NCI-H748 (cell line): Measurements from ENCODE around the gene STX10.
A peak's percentile ranks its signal among the peaks of the same experiment; 100 is the strongest.
"Not testable (repeated sequence)": the region's sequence is repeated elsewhere in the genome, so short reads cannot be mapped to it uniquely, and the experiment has no call there.

ENCODE experiments used
- DNase-seq: peaks from one replicate; lab custom pipeline; 2025; ENCODE audit not compliant: unreplicated experiment; lab: John Stamatoyannopoulos, UW

Gene STX10, protein sequence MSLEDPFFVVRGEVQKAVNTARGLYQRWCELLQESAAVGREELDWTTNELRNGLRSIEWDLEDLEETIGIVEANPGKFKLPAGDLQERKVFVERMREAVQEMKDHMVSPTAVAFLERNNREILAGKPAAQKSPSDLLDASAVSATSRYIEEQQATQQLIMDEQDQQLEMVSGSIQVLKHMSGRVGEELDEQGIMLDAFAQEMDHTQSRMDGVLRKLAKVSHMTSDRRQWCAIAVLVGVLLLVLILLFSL

DNA sequence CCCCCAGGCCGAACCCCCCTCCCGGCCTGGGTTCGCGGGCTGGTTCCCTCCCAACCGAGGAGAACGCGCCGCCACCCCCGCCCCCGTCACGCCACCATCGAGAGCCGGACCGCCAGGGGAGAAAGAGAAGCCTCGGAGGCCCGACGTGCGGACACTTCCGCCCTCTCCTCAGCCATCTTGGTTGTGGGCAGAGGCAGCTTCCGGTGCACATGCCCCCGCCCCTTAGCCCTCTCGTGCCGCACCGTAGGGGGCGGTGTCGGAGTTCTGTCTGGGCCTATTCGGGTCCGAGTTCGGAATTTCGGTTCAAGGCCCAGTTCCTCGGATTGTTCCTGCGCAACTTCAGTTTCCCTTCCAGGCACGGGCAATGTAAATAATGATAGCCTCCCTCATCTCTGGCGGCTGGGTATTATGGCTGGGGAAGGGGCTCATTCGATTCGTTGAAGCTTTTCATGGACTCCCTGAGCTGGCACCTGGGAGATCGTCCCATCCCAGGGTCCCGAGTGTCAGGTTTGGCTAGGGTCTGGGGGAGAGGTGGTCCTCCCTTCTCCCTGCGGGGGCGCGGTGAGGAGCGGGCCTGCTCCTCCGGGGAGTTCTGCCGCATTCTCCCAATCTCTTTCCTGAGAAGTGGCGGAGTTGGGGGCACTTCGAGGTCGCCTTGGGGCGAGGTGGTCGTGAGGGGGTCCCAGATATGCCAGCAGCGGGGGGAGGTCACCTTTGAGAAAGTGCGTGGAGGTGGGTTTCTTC is at the start of gene STX10, which contains the start of gene IER2:
STX10 (minus strand) TSS at position 189 of the 744 bp plus-strand sequence. CDS start 202 bp downstream, outside the sequence.
IER2 (plus strand) TSS at position 225 of the 744 bp plus-strand sequence. CDS start 2,776 bp downstream, outside the sequence.
- peak; percentile 88 for DNase-seq

DNA sequence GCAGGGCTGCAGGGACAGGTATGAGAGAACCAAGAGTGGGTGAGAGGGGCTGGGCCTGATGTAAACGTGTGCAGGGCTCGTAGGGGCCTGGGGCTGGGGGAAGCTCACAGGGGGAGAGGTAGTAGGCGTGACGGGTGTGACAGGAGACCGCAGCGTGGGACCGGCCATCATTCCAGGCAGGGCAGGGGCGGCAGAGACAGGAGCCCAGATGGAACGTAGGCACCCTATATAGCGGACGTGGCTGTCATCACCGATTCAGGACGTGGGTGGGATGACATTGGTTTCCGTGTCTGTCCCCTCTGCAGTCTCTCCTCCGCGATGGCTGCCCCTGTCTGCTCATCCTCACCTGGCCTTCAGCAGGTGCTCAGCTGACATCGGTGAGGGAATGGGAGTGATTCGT is 48.5 kb upstream of the STX10 start:
- DNase-seq = no peak

DNA sequence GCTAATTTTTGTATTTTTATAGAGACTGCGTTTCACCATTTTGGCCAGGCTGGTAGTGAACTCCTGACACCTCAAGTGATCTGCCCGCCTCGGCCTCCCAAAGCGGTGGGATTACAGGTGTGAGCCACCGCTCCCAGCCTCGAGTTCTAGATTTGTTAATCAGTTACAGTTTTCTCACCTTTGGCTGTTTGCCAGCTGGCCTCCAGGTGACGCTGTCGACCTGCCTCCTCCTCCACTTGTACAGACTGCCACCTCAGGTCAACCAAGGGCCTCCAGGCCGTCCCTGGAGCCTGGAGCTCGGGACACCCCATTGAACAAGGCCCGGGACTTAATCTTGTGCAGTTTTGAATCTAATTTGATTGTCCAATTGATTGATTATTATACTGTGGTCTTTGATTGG is 45.5 kb upstream of the STX10 start:
- DNase-seq = peak; percentile 52

DNA sequence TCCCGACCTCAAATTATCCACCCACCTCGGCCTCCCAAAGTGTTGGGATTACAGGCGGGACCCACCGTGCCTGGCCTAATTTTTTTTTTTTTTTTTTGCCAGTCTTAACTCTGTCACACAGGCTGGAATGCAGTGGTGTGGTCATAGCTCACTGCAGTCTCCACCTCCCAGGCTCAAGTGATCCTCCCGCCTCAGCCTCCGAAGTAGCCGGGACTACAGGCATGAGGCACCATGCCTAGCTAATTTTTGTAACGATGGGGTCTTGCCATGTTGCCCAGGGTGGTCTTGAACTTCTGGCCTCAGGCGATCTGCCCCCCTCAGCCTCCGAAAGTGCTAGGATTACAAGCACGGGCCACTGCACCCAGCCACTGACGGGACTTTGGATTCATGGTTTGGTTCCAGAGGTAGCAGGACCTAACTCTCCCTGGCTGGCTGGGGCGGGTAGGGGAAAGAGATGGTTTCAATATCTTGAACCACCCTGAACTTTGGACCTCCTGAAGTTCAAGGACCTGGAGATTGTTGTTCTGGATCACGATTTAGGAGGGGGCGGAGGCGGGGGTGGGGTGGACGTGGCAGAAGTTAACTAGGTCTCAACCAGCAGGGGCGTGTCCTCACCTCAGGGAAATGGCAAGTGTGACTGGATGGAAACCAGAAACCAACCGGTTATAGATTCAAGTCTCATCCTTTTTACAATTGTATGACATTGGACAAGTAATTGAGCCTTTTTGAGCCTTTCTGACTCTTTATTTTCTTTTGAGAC is 40.8 kb upstream of the STX10 start:
- no peak for DNase-seq

DNA sequence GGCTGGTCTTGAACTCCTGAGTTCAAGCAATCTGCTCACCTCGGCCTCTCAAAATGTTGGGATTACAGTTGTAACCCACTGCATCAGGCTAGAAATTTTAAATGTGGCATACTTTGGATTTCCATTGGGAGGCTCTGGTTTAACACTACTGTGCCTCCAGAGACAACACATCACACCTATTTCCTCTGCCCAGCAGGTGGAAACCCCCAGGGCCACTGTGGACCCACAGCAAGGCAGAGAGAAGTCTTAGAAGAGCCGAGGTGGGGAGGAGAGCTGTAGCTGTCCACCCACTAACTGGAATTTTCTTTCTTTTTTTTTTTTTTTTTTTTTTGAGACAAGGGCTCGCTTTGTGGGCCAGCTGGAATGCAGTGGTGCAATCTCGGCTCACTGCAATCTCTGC is 39.4 kb upstream of the STX10 start:
- no peak for DNase-seq

DNA sequence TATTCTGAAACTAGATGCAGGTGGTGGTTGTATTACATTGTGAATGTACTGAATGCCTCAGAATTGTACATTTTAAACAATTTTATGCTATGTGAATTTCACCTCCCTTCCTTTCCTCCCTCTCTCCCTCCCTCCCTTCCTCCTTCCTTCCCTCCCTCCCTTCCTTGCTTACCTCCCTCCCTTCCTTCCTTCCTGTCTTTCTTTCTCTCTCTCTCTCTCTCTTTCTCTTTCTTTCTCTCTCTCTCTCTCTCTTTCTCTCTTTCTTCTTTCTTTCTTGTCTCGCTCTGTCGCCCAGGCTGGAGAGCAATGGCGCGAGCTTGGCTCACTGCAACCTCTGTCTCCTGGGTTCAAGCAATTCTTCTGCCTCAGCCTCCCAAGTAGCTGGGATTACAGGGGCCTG is 37.2 kb upstream of the STX10 start:
- DNase-seq = no peak

DNA sequence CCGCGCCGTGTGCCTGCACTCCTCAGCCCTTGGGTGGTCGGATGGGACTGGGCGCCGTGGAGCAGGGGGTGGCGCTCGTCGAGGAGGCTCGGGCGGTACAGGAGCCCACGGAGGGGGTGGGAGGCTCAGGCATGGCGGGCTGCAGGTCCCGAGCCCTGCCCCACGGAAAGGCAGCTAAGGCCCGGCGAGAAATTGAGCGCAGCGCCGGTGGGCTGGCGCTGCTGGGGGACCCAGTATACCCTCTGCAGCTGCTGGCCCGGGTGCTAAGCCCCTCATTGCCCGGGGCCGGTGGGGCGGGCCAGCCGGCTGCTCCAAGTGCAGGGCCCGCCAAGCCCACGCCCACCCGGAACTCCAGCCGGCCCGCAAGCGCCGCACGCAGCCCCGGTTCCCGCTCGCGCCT is 36.5 kb upstream of the STX10 start:
- not testable (repeated sequence) for DNase-seq

DNA sequence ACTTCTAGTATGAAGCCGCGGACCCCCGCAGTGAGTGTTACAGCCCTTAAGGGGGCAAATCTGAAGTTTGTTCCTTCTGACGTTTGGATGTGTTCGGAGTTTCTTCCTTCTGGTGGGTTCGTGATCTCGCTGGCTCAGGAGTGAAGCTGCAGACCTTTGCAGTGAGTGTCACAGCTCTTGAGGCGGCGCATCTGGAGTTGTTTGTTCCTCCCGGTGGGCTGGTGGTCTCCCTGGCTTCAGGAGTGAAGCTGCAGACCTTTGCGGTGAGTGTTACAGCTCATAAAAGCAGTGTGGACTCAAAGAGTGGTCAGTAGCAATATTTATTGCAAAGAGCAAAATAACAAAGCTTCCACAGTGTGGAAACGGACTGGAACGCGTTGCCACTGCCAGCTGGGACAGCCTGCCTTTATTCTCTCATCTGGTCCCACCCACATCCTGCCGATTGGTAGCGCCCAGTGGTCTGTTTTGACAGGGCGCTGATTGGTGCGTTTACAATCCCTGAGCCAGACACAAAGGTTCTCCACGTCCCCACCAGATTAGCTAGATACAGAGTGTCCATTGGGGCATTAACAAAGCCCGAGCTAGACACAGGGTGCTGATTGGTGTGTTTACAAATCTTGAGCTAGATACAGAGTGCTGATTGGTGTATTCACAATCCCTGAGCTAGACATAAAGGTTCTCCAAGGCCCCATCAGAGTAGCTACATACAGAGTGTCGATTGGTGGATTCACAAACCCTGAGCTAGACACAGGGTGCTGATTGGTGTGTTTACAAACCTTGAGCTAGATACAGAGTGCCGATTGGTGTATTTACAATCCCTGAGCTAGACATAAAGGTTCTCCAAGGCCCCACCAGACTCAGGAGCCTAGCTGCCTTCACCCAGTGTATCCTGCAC is 35.8 kb upstream of the STX10 start:
- peak; percentile 40 for DNase-seq

DNA sequence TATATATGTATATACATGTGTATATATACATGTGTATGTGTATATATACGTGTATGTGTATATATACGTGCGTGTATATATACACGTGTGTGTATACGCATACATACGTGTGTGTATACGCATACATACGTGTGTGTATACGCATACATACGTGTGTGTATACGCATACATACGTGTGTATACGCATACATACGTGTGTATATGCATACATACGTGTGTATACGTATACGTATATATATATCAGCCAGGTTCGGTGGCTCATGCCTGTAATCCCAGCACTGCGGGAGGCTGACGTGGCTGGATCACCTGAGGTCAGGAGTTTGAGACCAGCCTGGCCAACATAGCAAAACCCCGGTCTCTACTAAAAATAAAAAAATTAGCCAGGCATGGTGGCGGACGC is 34.8 kb upstream of the STX10 start:
- not testable (repeated sequence) for DNase-seq

DNA sequence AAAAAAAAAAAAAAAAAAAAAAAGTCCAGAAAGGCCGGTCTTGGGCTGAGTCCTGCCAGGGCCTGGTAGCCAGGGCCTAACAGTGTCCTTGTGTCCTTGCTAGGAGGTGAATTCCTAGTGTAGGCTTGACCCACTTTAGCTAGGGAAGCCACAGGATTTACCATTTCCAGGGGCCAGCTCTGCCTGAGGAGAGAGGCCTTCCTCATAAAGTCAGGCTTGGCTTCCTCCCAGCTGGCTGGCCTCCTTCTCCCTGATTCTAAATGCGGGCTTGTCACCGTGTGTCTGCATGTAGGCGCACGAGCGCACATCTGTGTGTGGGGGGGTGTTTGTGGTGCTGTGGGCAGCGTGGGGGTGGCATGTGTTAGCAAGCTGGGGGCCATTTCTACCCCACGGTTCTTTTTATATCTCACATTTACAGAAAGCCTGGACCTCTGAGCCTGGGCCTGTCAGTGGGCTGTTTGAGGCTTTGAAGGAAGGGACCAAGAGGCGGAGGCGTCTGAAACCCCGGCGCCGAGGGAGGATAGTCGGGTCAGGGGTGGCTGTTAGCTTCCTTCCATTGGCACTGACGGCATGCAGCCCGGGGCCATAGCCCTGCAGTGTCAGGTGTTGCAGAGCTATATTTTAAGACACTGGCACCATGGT is 31.7 kb upstream of the STX10 start:
- no peak for DNase-seq

DNA sequence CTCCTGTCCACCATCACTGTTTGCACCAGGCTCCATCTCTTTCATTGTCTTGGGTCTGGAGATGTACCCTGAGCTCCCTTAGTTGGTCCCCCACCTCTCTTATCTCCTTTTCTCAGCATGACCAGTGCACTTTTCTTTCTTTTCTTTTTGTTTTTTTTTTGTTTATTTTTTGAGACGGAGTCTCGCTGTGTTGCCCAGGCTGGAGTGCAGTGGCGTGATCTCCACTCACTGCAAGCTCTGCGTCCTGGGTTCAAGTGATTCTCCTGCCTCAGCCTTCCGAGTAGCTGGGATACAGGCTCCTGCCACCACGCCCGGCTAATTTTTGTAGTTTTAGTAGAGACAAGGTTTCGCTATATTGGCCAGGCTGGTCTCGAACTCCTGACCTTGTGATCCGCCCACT is 28.1 kb upstream of the STX10 start:
- not testable (repeated sequence) for DNase-seq

DNA sequence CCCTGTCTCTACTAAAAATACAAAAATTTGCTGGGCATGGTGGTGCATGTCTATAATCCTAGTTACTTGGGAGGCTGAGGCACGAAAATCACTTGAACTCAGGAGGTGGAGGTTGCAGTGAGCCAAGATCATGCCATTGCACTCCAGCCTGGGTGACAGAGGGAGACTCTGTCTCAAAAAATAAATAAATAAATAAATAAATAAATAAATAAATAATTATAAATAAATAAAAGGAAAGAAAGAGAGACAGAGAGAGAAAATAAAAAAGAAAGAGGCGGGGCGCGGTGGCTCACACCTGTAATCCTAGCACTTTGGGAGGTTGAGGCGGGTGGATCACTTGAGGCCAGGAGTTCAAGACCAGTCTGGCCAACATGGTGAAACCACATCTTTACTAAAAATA is 27.4 kb upstream of the STX10 start:
- DNase-seq = not testable (repeated sequence)

DNA sequence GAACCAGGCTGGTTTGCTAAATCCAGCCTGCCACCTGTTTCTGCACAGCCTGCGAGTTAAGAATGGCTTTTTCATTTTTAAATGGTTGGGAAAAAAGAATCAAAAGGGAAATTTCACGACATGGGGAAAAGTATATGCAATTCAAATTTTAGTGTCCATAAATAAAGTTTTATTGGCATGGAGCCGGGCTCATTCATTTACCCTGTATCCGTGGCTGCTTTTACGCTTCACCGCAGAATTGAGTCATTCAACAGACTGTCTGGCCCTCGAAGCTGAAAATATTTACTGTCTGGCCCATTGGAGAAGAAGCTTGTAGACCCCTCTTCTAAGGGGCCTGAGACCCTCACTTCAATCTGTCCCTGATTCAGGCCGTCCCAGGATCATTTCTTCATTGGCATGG is 26.2 kb upstream of the STX10 start:
- DNase-seq = no peak

DNA sequence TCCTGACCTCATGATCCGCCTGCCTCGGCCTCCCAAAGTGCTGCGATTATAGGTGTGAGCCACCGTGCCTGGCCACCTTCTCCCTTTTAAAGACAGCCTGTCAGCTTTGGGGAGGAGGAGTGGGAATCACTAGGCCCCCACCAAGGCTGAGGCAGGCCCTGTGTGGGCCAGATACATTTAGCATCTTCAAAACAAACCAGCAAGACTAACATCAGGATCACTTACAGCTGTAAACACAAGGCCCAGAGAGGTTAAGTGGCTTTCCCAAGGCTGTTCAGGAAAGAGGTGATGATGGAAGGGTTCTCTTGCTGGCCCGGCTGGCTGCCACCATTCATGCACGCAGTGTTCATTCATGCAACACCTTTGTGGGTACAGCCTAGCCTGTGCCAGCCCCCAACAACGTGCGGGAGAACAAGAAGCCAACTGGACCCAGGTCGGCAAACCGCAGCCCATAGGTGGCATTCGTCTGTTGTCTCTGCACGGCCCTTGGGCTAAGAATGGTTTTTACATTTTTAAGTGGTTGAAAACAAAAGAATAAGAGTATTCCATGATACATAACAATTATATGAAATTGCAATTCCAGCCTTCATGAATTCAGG is 23.1 kb upstream of the STX10 start:
- DNase-seq = no peak

DNA sequence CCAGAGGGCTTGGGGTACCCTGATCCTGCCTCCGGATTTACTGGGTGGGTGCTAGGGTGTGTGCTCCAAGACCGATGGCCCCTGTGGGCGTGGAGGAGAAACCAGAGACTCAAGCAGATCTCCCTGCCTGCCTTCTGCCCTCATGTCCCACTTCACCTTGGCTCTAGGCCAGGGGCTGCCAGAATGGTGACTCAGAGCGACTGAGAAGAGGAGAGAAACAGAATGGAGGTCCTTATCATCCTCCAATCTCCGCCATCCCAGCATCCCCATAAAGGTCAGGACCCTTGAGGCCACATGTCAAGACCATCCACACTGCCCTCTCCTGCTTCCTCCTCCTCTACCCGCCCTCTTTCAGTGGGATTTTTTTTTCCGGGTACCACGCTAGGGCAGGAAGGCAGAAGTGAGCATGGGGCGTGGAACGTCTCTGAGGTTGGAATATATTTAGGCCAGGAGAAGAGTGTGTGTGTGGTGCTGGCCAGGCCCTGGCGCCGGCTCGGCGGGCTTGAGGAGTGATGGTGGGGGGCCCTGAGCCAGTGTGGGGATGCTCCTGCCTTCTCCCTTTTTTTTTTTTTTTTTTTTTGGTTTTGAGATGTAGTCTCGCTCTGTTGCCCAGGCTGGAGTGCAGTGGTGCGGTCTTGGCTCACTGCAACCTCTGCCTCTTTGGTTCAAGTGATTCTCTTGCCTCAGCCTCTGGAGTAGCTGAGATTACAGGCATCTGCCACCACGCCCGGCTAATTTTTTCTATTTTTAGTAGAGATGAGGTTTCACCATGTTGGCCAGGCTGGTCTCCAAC is 22.4 kb upstream of the STX10 start:
- DNase-seq = no peak

DNA sequence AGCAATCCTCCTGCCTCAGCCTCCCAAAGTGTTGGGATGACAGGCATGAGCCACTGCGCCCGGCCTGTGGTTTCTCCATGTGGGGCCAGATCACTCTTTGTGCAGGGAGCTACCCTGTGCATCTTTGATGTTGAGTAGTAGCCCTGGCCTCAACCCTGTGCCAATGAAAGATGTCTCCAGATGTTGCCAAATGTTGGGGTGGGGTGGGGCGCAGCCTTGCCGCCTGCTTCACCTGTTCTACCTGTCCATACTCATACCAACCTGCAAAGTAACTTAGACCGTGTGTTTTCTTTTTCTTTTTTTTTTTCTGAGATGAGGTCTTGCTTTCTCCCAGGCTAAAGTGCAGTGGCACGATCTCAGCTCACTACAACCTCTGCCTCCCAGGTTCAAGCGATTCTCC is 21.0 kb upstream of the STX10 start:
- DNase-seq = no peak

DNA sequence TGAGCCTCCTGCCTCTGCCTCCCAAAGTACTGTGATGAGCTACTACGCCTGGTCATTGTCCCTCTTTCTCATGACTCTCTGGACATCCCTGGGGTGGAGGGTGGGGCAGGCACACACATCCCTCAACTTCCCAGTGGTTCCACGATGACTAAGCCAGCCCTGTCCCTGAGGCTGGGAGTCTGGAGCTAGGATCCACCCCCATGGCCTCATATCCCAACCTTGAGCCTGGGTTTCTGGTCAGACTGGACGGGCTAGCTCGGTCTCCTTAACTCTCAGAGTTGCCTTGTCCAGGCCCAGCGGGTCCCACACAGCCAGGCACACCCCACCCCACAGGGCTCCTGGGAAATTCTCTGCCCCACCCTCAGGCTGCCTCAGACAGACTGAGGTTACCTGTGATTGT is 19.6 kb upstream of the STX10 start:
- DNase-seq = no peak

DNA sequence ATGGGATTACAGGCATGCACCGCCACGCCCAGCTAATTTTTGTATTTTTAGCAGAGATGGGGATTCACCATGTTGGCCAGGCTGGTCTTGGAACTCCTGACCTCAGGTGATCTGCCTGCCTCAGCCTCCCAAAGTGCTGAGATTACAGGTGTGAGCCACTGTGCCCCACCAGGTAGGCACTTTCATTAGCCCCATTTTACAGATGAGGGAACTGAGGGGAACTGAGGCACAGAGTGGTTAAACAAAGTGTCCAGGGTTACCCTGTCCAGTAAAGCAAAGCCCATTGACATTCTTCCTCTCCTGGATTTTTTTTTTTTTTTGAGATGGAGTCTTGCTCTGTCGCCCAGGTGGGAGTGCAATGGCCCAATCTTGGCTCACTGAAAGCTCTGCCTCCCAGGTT is 16.0 kb upstream of the STX10 start:
- DNase-seq = not testable (repeated sequence)
